Adrenal gland (tissue), 12 donors: Measurements from ENCODE around the gene GH2. TPM values are rescaled to one million over a fixed set of nuclear protein-coding genes. Genes with fewer than 3 reads are reported as not detected.

Source experiments
- DNase-seq, 7 donors: peaks; one replicate each; pipeline ENCODE4 v3.0.0-alpha.2; 2019 to 2020
- H3K27ac ChIP-seq, 5 donors: fragments of 200-600 bp; sonication (generic) in 4 of 5; 1 replicate in 3 of 5; 2 replicates in 2 of 5; pipeline versions ENCODE4 v1.5.1 to v1.8.0; 2016 to 2020; ENCODE audit warnings: mild to moderate bottlenecking in 1 of 5
- H3K27me3 ChIP-seq: fragments of 200-600 bp; 2 replicates; pipeline ENCODE4 v1.8.0; 2021
- H3K36me3 ChIP-seq, 2 donors: fragments of 200-600 bp; replicated peaks in 1 of 2; 1 replicate in 1 of 2; 2 replicates in 1 of 2; pipeline versions ENCODE4 v1.5.1 to v1.8.0; 2018 to 2022
- H3K4me1 ChIP-seq, 2 donors: fragments of 200-600 bp; replicated peaks in 1 of 2; 1 replicate in 1 of 2; 2 replicates in 1 of 2; pipeline versions ENCODE4 v1.5.1 to v1.8.0; 2018 to 2021
- H3K4me3 ChIP-seq, 4 donors: fragments of 200-600 bp; sonication (generic) in 3 of 4; one replicate each; pipeline ENCODE4 v1.5.1; 2016 to 2018
- H3K9me3 ChIP-seq, 3 donors: fragments of 200-600 bp; sonication (generic) in 1 of 3; replicated peaks in 1 of 3; 1 replicate in 2 of 3; 2 replicates in 1 of 3; pipeline versions ENCODE4 v1.5.1 to v1.8.0; 2016 to 2021
- POLR2A ChIP-seq, 2 donors: fragments of 450-650 bp; IDR thresholded peaks; one replicate each; pipeline ENCODE4 v1.6.1; 2017; ENCODE audit warnings: antibody characterized with exemption in 2 of 2, mild to moderate bottlenecking in 2 of 2, moderate library complexity in 1 of 2
- WGBS, 4 donors: extraction: QIAGEN DNeasy Blood & Tissue Kit in 2 of 4; methylation state at CpG; one replicate each; pipeline versions ENCODE4 v1.1.5 to v1.1.7; 2013 to 2017; 5-methylcytosine and 5-hydroxymethylcytosine counted together
- intact Hi-C, 2 donors: fragments of 100-400 bp; cut with DNase I; formaldehyde crosslinking; loops; one replicate each; pipeline versions ENCODE4 v1.14.1 to v1.15.0; 2022 to 2023
- polyA plus RNA-seq, 3 donors: library from polyadenylated mRNA; stranded (reverse); fragments of 200-250 nt in 2 of 3; fragments of 350-450 nt in 1 of 3; fragmentation: Illumina TruSeq in 1 of 3; extraction: RNeasy Lipid Tissue Mini Kit (QIAGEN cat#74804) in 1 of 3; gene quantifications; one replicate each; pipeline ENCODE4 v1.2.3, GENCODE V29; 2013 to 2014
- total RNA-seq, 9 donors: library from RNA; depleted of rRNA in 4 of 9; stranded (reverse); fragments of >200 nt in 4 of 9; fragments of 120-200 nt in 1 of 9; fragmentation: NEBNext Ultra II Directional in 1 of 9; extraction: Animal tissue kit (Norgen Biotek cat#: 25700) in 1 of 9; gene quantifications; one replicate each; pipeline versions ENCODE4 v1.1.0 to v1.2.4, GENCODE V29; 2013 to 2023
- TF ChIP-seq, protein P1 (sequence below), 6 experiments: fragments of 450-650 bp in 4 of 6; fragments of 200-600 bp in 2 of 6; sonication (generic) in 1 of 6; IDR thresholded peaks; 1 replicate in 5 of 6; 2 replicates in 1 of 6; pipeline versions ENCODE4 v1.5.1 to v1.8.0; 2016 to 2021; ENCODE audit warnings: antibody characterized with exemption in 6 of 6, mild to moderate bottlenecking in 2 of 6, moderate library complexity in 1 of 6
- donor health status: healthy with polysubstance abuse.
- donor health status: Bipolar disorder and iron deficiency.
- donor health status: DM: yes; HTN: yes; CAD: no.
- donor health status: DM: no; HTN: no; CAD: no.
- donor health status: DM: no; HTN: no; CAD: no.
- donor health status: DM: yes; HTN: yes; CAD: no.

GH2 gene
- total and polyA plus RNA-seq, 12 donors: not detected

DNA sequence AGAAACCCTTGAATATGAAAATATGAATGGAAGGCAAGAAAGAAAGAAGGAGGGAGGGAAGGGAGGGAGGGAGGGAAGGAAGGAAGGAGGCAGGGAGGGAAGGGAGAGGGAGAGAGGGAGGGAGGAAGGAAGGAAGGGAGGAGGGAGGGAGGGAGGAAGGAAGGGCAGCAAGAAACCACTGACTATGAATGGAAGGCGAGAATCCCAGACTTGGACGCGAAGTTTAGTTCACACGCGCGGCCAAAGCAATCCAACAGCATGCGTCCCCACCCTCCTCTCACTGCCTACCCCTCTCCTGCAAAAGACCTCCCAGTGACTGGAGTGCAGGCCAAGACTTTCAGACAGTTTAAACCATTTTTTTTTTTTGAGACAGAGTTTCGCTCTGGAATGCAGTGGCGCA, 31.3 kb downstream of the GH2 start:
- Histone ChIP-seq H3K27ac (no peak overlapping the region), H3K4me1 (no peaks in the 10 kb centered on the region), H3K36me3 (no peaks in the 10 kb centered on the region), H3K27me3 (no peaks in the 10 kb centered on the region), H3K4me3 (no peak overlapping the region), H3K9me3 (no peaks in the 10 kb centered on the region)
- TF ChIP-seq, protein P1, sequence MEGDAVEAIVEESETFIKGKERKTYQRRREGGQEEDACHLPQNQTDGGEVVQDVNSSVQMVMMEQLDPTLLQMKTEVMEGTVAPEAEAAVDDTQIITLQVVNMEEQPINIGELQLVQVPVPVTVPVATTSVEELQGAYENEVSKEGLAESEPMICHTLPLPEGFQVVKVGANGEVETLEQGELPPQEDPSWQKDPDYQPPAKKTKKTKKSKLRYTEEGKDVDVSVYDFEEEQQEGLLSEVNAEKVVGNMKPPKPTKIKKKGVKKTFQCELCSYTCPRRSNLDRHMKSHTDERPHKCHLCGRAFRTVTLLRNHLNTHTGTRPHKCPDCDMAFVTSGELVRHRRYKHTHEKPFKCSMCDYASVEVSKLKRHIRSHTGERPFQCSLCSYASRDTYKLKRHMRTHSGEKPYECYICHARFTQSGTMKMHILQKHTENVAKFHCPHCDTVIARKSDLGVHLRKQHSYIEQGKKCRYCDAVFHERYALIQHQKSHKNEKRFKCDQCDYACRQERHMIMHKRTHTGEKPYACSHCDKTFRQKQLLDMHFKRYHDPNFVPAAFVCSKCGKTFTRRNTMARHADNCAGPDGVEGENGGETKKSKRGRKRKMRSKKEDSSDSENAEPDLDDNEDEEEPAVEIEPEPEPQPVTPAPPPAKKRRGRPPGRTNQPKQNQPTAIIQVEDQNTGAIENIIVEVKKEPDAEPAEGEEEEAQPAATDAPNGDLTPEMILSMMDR (IDR thresholded peaks at IDR 0.05): no peak
- no peak for TF ChIP-seq POLR2A (IDR thresholded peaks at IDR 0.05)
- intact Hi-C loops: no loop called here
- 87 to 96% (median 89%) methylated on average over 9 of the region's 9 CpGs for WGBS, 4 donors
- no peak for DNase-seq

DNA sequence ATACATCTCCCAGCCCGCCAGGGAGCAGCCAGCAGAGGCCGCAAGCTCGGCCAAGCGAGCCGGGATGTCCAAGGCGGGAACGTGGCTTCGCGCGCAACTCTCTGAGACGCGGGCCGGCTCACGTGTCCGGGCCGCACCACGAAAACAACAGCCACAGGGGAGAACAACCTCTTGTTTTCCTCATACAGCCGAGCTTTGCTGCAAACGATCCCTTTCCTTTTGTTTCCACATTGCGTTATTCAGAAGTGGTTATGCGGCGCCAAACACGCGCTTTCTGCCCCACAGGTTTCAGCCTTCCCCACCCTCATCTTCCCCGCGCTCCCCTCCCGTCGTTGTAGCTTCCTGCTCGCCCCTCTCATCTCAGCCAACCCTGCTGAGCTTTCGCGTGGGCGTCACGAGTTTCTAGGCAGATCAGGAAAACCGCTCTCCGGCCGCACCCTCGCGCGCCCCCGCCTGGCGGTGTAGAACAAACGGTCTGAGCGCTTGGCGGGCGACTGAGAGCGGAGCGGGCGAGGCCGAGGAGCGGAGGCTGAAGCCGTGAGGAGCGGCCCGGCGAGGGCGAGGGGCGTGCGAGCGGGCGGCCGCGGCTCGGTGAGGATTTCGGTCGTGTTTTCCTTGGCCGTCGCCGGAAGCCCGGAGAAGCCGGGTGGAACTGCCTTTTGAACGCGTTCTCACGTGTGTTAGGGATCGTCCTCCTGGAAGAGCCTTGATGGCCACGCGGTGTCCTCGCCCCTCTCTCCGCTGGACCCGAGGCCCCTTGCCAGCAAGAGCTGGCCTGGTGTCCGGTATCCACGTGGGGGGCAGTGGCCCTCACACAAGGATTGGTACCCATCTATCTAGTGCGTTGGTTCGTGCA, 32.7 kb downstream of the GH2 start:
- Histone ChIP-seq H3K27ac (peak overlapping the region in 2 of 5 donors; percentile 24 to 59), H3K4me1 (peaks cover 2% of the 10 kb centered on the region in 2 donors), H3K27me3 (no peaks in the 10 kb centered on the region), H3K36me3 (no peaks in the 10 kb centered on the region), H3K4me3 (peak overlapping the region in 1 of 4 donors; percentile 24), H3K9me3 (no peaks in the 10 kb centered on the region)
- DNase-seq: peak; percentile 88 to 97 (median 94)
- WGBS, 4 donors: 5 to 21% (median 13%) methylated on average over 36 to 82 of the region's 82 CpGs
- TF ChIP-seq POLR2A (IDR thresholded peaks at IDR 0.05): no peak
- TF ChIP-seq, protein P1 (IDR thresholded peaks at IDR 0.05): peak; percentile 54 to 84 (median 66)
- intact Hi-C loops: no loop called here

DNA sequence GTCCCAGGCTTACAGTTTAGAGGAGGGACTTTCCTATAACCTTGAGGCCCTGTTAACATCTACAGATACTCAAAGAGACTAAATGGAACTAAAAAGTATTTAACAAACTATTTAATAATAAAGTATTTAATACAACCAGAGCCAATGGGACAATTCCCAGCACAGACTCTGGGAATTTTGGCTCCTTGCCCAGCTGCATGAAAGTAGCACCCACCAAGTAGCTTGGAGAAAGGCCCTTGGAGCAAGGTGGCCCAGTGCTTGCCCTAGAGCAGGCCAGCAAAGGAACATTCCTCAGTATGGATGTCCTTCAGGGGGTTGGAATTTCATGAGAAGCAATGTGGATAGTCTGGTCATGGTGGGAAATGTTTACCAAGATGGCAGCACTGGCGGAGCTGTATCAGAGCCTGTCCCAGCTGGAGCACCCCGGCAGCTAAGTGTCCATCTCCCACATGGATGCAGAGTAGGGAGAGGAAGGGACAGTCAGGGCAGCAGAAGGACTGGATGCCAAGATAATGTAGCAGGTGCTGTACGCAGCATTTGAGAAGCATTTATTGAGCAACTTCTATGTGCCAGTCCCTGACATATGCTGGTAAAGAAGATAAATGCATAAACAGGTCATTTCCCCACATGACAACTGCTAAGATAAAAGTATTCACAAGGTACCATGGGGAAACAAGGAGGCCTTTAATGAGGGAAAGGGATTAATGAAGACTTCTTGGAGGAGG, 34.1 kb downstream of the GH2 start:
- Histone ChIP-seq H3K27me3 (no peaks in the 10 kb centered on the region), H3K36me3 (no peaks in the 10 kb centered on the region), H3K27ac (no peak overlapping the region), H3K4me1 (peaks cover 7 to 8% of the 10 kb centered on the region in 2 donors), H3K4me3 (no peak overlapping the region), H3K9me3 (no peaks in the 10 kb centered on the region)
- no peak for DNase-seq
- TF ChIP-seq POLR2A (IDR thresholded peaks at IDR 0.05): no peak
- TF ChIP-seq, protein P1 (IDR thresholded peaks at IDR 0.05): no peak
- intact Hi-C loops: no loop called here
- WGBS, 4 donors: 67 to 96% (median 84%) methylated on average over 3 of the region's 3 CpGs

DNA sequence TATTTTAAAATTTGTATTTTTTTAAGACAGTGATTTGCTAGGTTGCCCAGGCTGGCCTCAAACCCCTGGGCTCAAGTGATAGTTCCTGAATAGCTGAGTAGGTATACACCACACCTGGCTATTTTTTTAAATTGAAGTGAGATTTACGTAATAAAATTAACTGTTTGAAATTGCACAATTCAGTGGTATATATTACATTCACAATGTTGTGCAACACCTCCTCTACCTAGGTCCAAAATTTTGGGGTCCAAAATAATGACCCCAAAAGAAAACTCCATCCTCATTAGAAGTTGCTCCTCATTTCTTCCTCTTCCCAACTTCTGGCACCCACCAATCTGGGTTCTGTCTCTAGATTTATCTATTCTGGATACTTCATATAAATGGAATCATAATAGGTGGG, 36.2 kb downstream of the GH2 start:
- no peaks in the 10 kb centered on the region for H3K27me3 ChIP-seq
- no peaks in the 10 kb centered on the region for H3K9me3 ChIP-seq
- peaks cover 18 to 20% of the 10 kb centered on the region in 2 donors for H3K4me1 ChIP-seq
- DNase-seq: no peak
- H3K36me3 ChIP-seq: no peaks in the 10 kb centered on the region
- intact Hi-C loops: no loop called here
- TF ChIP-seq POLR2A (IDR thresholded peaks at IDR 0.05): no peak
- TF ChIP-seq, protein P1 (IDR thresholded peaks at IDR 0.05): no peak
- WGBS, 4 donors: 0 to 85% (median 45%) methylated on average over 1 of the region's 1 CpG
- no peak overlapping the region for H3K27ac ChIP-seq
- no peak overlapping the region for H3K4me3 ChIP-seq
